Measurements from ENCODE around the gene KRT6A. TPM values are rescaled to one million over a fixed set of nuclear protein-coding genes. Genes with fewer than 3 reads are reported as not detected.

The KRT6A gene
- total and polyA plus RNA-seq, 10 of the 15 experiments (the other 5 are each of a cell fraction or from before 2014, with no cell fraction given): 0.96 TPM; not detected in 9

GRCh38 chr12:52530905-52531304, 37.8 kb upstream of the KRT6A start:
- no peak overlapping the region for H2AFZ ChIP-seq (ENCODE audit: control insufficient read depth, low read depth, low read length)
- ChIA-PET RAD21 (ENCODE audit: unreplicated experiment) (no interaction called here), SMC1A (ENCODE audit: uncharacterized antibody, unreplicated experiment) (no interaction called here), CTCF (interaction anchor here (1.2 kb wide), 1 partner anchor 10 kb away, joined by 4 read pairs; no protein-coding TSS in a partner anchor), POLR2A (no interaction called here)
- H3K4me2 ChIP-seq (ENCODE audit: control insufficient read depth, insufficient read depth): no peak overlapping the region
- H3K4me1 ChIP-seq (ENCODE audit: control insufficient read depth, insufficient read depth, low read length): no peaks in the 10 kb centered on the region
- H3K4me3 ChIP-seq: no peak overlapping the region
- TF ChIP-seq EZH2 (IDR thresholded peaks at IDR 0.05; ENCODE audit: borderline replicate concordance, control insufficient read depth, low read depth, low read length) (no peak), ZNF217 (IDR thresholded peaks at IDR 0.05) (no peak), SRF (IDR thresholded peaks at IDR 0.05; ENCODE audit: low read depth in 2 of 2, low read length in 2 of 2) (no peak), CBX3 (IDR thresholded peaks at IDR 0.05; ENCODE audit: borderline replicate concordance, low read depth) (no peak), STAT3 (IDR thresholded peaks at IDR 0.05; ENCODE audit: low read depth, low read length) (no peak), KAT2A (conservative IDR thresholded peaks at IDR 0.05; ENCODE audit: control insufficient read depth, low read depth, low read length) (no peak), HDGF (IDR thresholded peaks at IDR 0.05) (no peak), SMC3 (IDR thresholded peaks at IDR 0.05; ENCODE audit: borderline replicate concordance, low read length) (no peak), MEF2A (IDR thresholded peaks at IDR 0.05; ENCODE audit: insufficient read depth, low read depth, low read length) (no peak), NFXL1 (IDR thresholded peaks at IDR 0.05; ENCODE audit: borderline replicate concordance) (no peak), PAX5 (IDR thresholded peaks at IDR 0.05; ENCODE audit: borderline replicate concordance, low read depth, low read length) (no peak), NFYA (IDR thresholded peaks at IDR 0.05; ENCODE audit: borderline replicate concordance, low read depth, low read length) (no peak), REST (IDR thresholded peaks at IDR 0.05; ENCODE audit: low read depth, low read length) (no peak), ETV6 (conservative IDR thresholded peaks at IDR 0.05 in 1 of 2, IDR thresholded peaks at IDR 0.05 in 1 of 2; ENCODE audit: borderline replicate concordance in 1 of 2, low read depth in 1 of 2) (no peak), MTA3 (IDR thresholded peaks at IDR 0.05; ENCODE audit: borderline replicate concordance, low read length) (no peak), ZZZ3 (IDR thresholded peaks at IDR 0.05; ENCODE audit: control insufficient read depth, insufficient read length, low read depth) (no peak)
- no peaks in the 10 kb centered on the region for H3K36me3 ChIP-seq (ENCODE audit: control insufficient read depth in 2 of 2, insufficient read depth in 2 of 2, low read length in 1 of 2)
- H3K79me2 ChIP-seq (ENCODE audit: control insufficient read depth, insufficient read depth, low read length): no peaks in the 10 kb centered on the region
- WGBS (ENCODE audit: insufficient coverage, insufficient replicate concordance, low lambda C conversion rate, missing lambda C conversion rate): 0% methylated on average over 2 of the region's 2 CpGs
- no peak for FAIRE-seq
- no peaks in the 10 kb centered on the region for H3K9me3 ChIP-seq (replicated peaks; ENCODE audit: control insufficient read depth, insufficient read depth, low read length)
- ATAC-seq: no peak
- H3K27ac ChIP-seq (ENCODE audit: control insufficient read depth, insufficient read depth): no peak overlapping the region
- intact Hi-C loops (cut with micrococcal nuclease; ENCODE audit: unreplicated experiment): no loop called here
- in situ Hi-C loops (cut with MboI): no loop called here
- no peak for DNase-seq (ENCODE audit: low read depth, low spot score)
- no peaks in the 10 kb centered on the region for H4K20me1 ChIP-seq (ENCODE audit: control insufficient read depth, insufficient read depth)
- H3K9ac ChIP-seq (ENCODE audit: control insufficient read depth, insufficient read depth, low read length): no peak overlapping the region
- peaks cover 0 to 2% of the 10 kb centered on the region in 2 experiments; a peak in 2 of 4 replicates for H3K27me3 ChIP-seq (replicated peaks in 1 of 2; ENCODE audit: control insufficient read depth in 2 of 2, insufficient read depth in 2 of 2, low read length in 1 of 2)
- BruUV-seq (replicated peaks): no TSS peak

Measured in GM12878 (cell line).